ENCODE results near the gene HSBP1L1. TPM values are rescaled to one million over a fixed set of nuclear protein-coding genes. Genes with fewer than 3 reads are reported as not detected.

HSBP1L1 gene
- total and polyA plus RNA-seq, 2 donors (not counting 3 experiments of a cell fraction or from before 2014, with no cell fraction given) = 5.2 to 7.1 TPM

DNA sequence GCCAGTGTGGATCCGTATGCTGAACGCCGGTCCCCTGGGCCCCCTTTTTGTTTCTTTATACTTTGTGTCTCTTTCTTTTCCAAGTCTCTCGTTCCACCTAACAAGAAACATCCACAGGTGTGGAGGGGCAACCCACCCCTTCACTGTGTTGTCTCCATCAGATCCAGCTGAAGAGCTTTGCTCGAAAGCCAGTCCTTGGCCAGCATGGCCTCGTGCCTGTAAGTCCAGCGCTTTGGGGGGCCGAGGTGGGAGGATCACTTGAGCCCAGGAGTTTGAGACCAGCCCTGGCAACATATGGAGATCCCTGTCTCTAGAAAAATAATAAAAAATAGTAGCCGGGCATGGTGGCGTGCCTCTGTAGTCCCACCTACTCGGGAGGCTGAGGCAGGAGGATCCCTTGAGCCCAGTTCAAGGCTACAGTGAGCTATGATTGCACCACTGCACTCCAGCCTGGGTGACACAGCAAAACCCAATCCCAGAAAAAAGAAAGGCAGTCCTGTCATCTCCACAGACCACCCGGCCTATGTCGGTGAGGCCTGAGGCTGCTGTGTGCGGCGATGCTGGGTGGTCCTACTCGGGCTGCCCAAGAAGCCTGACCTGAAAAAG lies 3.4 kb upstream of the HSBP1L1 start:
- TF ChIP-seq CTCF (IDR thresholded peaks at IDR 0.05; ENCODE audit: extremely low read depth in 1 of 2, insufficient read depth in 1 of 2, low read depth in 1 of 2, low read length in 2 of 2) (no peak), MYC (IDR thresholded peaks at IDR 0.05; ENCODE audit: low read depth, low read length) (no peak), POLR2AphosphoS5 (IDR thresholded peaks at IDR 0.05; ENCODE audit: insufficient read depth, low read depth, low read length) (no peak), FOS (IDR thresholded peaks at IDR 0.05; ENCODE audit: borderline replicate concordance, insufficient read depth, low read length) (no peak), POLR2A (IDR thresholded peaks at IDR 0.05; ENCODE audit: low read depth, low read length) (no peak), EZH2 (IDR thresholded peaks at IDR 0.05; ENCODE audit: borderline replicate concordance, low read depth, low read length, severe bottlenecking) (no peak), JUN (IDR thresholded peaks at IDR 0.05; ENCODE audit: borderline replicate concordance, insufficient read depth, insufficient read length, low read depth) (no peak), GATA2 (IDR thresholded peaks at IDR 0.05; ENCODE audit: insufficient read depth, insufficient read length, low read depth, low read length) (no peak)
- TF ChIP-seq, protein P1, sequence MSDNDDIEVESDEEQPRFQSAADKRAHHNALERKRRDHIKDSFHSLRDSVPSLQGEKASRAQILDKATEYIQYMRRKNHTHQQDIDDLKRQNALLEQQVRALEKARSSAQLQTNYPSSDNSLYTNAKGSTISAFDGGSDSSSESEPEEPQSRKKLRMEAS (IDR thresholded peaks at IDR 0.05; ENCODE audit: insufficient read depth, insufficient read length) = no peak
- Histone ChIP-seq H3K9me1 (replicated peaks; ENCODE audit: control insufficient read depth, extremely low read depth, insufficient read depth, low read length) (no peaks in the 10 kb centered on the region), H3K79me2 (ENCODE audit: control insufficient read depth, insufficient read depth, low read length) (no peaks in the 10 kb centered on the region), H4K20me1 (replicated peaks; ENCODE audit: control insufficient read depth, extremely low read depth, insufficient read depth, low read length) (no peaks in the 10 kb centered on the region), H3K27me3 (ENCODE audit: control insufficient read depth in 2 of 2, insufficient read depth in 2 of 2, low read length in 2 of 2) (peaks cover 8 to 14% of the 10 kb centered on the region in 2 experiments), H3K36me3 (ENCODE audit: control insufficient read depth in 2 of 2, extremely low read depth in 1 of 2, insufficient read depth in 2 of 2, low read length in 2 of 2) (no peaks in the 10 kb centered on the region), H3K4me1 (ENCODE audit: control insufficient read depth, extremely low read depth, insufficient read depth, low read length) (peaks cover 12% of the 10 kb centered on the region), H3K4me2 (ENCODE audit: insufficient read depth, low read length) (no peak overlapping the region), H3K4me3 (replicated peaks in 1 of 3; ENCODE audit: insufficient read depth in 1 of 3, low read depth in 1 of 3, low read length in 3 of 3) (no peak overlapping the region), H3K27ac (ENCODE audit: insufficient read depth, low read depth, low read length) (no peak overlapping the region), H2AFZ (ENCODE audit: low read depth, low read length) (no peak overlapping the region), H3K9ac (replicated peaks; ENCODE audit: extremely low read depth, insufficient read depth, low read length) (no peak overlapping the region), H3K9me3 (replicated peaks; ENCODE audit: control insufficient read depth, insufficient read depth, low read length) (no peaks in the 10 kb centered on the region)
- DNase-seq (ENCODE audit: low read depth, low spot score) (no peak), FAIRE-seq (no peak)
- intact Hi-C loops (cut with micrococcal nuclease) (no loop called here), dilution Hi-C loops (cut with MboI; ENCODE audit: extremely low pct_ligation_motif_present, low sequenced_read_pairs) (no loop called here)
- POLR2A ChIA-PET = no interaction called here
- CTCF ChIA-PET = interaction anchor here (1.4 to 1.9 kb wide), 2 partner anchors 9 to 24 kb away, joined by 3 to 6 read pairs; partner anchors contain the start of gene SLC66A2
- BruUV-seq (replicated peaks) = no TSS peak
